ENCODE measurements around the gene PPP1R7. TPM values are rescaled to one million over a fixed set of nuclear protein-coding genes. Genes with fewer than 3 reads are reported as not detected.
A peak's percentile ranks its signal among the peaks of the same experiment; 100 is the strongest.

Gene PPP1R7
- total and polyA plus RNA-seq, 4 donors = 18.0 to 45.8 (median 29.0) TPM

DNA sequence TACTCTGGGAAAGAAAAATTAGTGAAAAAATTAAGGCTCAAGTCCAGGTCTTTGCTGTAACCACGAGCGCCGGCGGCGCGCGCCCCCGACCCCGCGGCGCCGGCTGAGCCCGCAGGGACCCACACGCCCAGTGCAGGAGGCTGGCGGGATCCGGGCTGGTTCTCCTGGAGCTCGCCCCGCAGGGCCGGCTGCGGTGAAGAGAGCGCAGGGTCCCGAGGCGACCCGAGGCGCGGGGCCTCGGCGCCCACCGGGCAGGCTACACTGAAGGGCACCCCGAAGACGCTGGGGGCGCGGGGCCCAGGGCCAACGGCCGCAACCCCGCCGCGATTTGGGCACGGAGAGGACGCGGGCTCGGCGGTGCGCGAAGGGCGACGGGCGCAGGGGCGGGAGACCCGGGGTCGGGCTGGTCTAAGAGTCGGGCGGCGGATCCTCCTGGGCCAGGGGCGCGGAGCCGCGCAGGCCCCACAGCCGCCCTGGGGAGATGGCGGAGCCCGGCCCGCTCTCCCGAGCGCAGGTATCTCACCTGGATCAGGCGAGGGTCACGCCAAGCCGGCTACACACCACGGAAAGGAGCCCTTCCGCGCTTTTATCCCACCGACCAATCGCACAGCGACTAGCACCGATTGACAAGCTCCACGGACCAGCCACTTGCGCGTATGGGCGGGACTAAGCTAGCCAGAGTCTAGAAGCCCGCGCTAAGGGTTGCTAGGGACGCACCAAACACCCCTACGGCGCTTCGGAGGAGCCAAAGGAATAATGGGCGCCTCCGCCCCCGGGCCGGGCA is 1.2 kb upstream of the PPP1R7 start, which contains the start of gene PASK:
Gene PASK, minus strand, starts transcription at position 582 of the 784 bp plus-strand sequence. CDS start 6,440 bp downstream, outside the sequence.
- Histone ChIP-seq H3K4me3 (ENCODE audit: low read depth in 1 of 3, low read length in 3 of 3) (peak within 1 kb of the TSS; percentile 83 to 98 (median 96)), H3K9ac (ENCODE audit: low read depth in 1 of 2, low read length in 2 of 2) (peak within 1 kb of the TSS in 1 of 2 donors; percentile 24), H3K9me3 (ENCODE audit: control insufficient read depth in 4 of 4, low read length in 3 of 4) (no peaks in the 10 kb centered on the region), H3K4me1 (ENCODE audit: control insufficient read depth in 4 of 4, insufficient read depth in 4 of 4, low read length in 3 of 4) (peaks cover 3 to 26% (median 19%) of the 10 kb centered on the region in 4 donors), H3K36me3 (ENCODE audit: control insufficient read depth in 4 of 4, insufficient read depth in 3 of 4, low read depth in 1 of 4, low read length in 3 of 4) (peaks cover 0 to 2% (median 0%) of the 10 kb centered on the region in 4 donors), H3K27ac (ENCODE audit: low read depth in 1 of 2, low read length in 2 of 2) (peak within 1 kb of the TSS; percentile 55 to 64), H3K27me3 (ENCODE audit: control insufficient read depth in 4 of 4, insufficient read depth in 4 of 4, low read length in 3 of 4) (no peaks in the 10 kb centered on the region)
- TF ChIP-seq, protein P1, sequence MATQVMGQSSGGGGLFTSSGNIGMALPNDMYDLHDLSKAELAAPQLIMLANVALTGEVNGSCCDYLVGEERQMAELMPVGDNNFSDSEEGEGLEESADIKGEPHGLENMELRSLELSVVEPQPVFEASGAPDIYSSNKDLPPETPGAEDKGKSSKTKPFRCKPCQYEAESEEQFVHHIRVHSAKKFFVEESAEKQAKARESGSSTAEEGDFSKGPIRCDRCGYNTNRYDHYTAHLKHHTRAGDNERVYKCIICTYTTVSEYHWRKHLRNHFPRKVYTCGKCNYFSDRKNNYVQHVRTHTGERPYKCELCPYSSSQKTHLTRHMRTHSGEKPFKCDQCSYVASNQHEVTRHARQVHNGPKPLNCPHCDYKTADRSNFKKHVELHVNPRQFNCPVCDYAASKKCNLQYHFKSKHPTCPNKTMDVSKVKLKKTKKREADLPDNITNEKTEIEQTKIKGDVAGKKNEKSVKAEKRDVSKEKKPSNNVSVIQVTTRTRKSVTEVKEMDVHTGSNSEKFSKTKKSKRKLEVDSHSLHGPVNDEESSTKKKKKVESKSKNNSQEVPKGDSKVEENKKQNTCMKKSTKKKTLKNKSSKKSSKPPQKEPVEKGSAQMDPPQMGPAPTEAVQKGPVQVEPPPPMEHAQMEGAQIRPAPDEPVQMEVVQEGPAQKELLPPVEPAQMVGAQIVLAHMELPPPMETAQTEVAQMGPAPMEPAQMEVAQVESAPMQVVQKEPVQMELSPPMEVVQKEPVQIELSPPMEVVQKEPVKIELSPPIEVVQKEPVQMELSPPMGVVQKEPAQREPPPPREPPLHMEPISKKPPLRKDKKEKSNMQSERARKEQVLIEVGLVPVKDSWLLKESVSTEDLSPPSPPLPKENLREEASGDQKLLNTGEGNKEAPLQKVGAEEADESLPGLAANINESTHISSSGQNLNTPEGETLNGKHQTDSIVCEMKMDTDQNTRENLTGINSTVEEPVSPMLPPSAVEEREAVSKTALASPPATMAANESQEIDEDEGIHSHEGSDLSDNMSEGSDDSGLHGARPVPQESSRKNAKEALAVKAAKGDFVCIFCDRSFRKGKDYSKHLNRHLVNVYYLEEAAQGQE (IDR thresholded peaks at IDR 0.05) = no peak
- TF ChIP-seq HNF4G (IDR thresholded peaks at IDR 0.05) (no peak), HNF4A (conservative IDR thresholded peaks at IDR 0.05) (no peak), MAX (IDR thresholded peaks at IDR 0.05) (no peak), FOXA1 (IDR thresholded peaks at IDR 0.05) (no peak), RXRA (IDR thresholded peaks at IDR 0.05) (no peak), FOXA2 (IDR thresholded peaks at IDR 0.05) (no peak), SP1 (IDR thresholded peaks at IDR 0.05) (peak; percentile 56), EGR1 (IDR thresholded peaks at IDR 0.05; ENCODE audit: low read depth in 2 of 2) (no peak), ZBTB33 (IDR thresholded peaks at IDR 0.05) (no peak), YY1 (IDR thresholded peaks at IDR 0.05) (peak; percentile 42), RAD21 (IDR thresholded peaks at IDR 0.05) (peak in 1 of 2 donors; percentile 6), GABPA (IDR thresholded peaks at IDR 0.05 in 1 of 2, conservative IDR thresholded peaks at IDR 0.05 in 1 of 2) (no peak)
- TF ChIP-seq, protein P2, sequence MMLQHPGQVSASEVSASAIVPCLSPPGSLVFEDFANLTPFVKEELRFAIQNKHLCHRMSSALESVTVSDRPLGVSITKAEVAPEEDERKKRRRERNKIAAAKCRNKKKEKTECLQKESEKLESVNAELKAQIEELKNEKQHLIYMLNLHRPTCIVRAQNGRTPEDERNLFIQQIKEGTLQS (IDR thresholded peaks at IDR 0.05) = no peak
- under 1% methylated on average over 88 of the region's 88 CpGs for WGBS
- peak; percentile 93 for DNase-seq (ENCODE audit: low spot score)

- Histone ChIP-seq H3K27ac (ENCODE audit: low read depth in 1 of 2, low read length in 2 of 2) (peak overlapping the region in 1 of 2 donors; percentile 32), H3K4me1 (ENCODE audit: control insufficient read depth in 4 of 4, insufficient read depth in 4 of 4, low read length in 3 of 4) (peaks cover 3 to 26% (median 19%) of the 10 kb centered on the region in 4 donors), H3K4me3 (ENCODE audit: low read depth in 1 of 3, low read length in 3 of 3) (peak overlapping the region; percentile 83 to 98 (median 96)), H3K9me3 (ENCODE audit: control insufficient read depth in 4 of 4, low read length in 3 of 4) (no peaks in the 10 kb centered on the region), H3K27me3 (ENCODE audit: control insufficient read depth in 4 of 4, insufficient read depth in 4 of 4, low read length in 3 of 4) (no peaks in the 10 kb centered on the region), H3K9ac (ENCODE audit: low read depth in 1 of 2, low read length in 2 of 2) (peak overlapping the region in 1 of 2 donors; percentile 24), H3K36me3 (ENCODE audit: control insufficient read depth in 4 of 4, insufficient read depth in 3 of 4, low read depth in 1 of 4, low read length in 3 of 4) (peaks cover 0 to 2% (median 0%) of the 10 kb centered on the region in 4 donors)
- TF ChIP-seq EGR1 (IDR thresholded peaks at IDR 0.05; ENCODE audit: low read depth in 2 of 2) = no peak
- TF ChIP-seq, protein P3, sequence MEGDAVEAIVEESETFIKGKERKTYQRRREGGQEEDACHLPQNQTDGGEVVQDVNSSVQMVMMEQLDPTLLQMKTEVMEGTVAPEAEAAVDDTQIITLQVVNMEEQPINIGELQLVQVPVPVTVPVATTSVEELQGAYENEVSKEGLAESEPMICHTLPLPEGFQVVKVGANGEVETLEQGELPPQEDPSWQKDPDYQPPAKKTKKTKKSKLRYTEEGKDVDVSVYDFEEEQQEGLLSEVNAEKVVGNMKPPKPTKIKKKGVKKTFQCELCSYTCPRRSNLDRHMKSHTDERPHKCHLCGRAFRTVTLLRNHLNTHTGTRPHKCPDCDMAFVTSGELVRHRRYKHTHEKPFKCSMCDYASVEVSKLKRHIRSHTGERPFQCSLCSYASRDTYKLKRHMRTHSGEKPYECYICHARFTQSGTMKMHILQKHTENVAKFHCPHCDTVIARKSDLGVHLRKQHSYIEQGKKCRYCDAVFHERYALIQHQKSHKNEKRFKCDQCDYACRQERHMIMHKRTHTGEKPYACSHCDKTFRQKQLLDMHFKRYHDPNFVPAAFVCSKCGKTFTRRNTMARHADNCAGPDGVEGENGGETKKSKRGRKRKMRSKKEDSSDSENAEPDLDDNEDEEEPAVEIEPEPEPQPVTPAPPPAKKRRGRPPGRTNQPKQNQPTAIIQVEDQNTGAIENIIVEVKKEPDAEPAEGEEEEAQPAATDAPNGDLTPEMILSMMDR (IDR thresholded peaks at IDR 0.05; ENCODE audit: low read depth, low read length, missing input control) = no peak
- no peak for TF ChIP-seq RXRA (IDR thresholded peaks at IDR 0.05)
- no peak for TF ChIP-seq TAF1 (conservative IDR thresholded peaks at IDR 0.05)
- WGBS = under 1% methylated on average over 23 of the region's 23 CpGs
- DNase-seq (ENCODE audit: low spot score) = no peak
These were observed 667 bp upstream of the PPP1R7 start for GRCh38 chr2:241149675-241149924.

All from liver (tissue), 9 donors.